CD4-positive, alpha-beta T cell treated with Interleukin-15 for 1 hour (primary cell): ENCODE measurements around the gene FAM111A.

Experiments used
- DNase-seq: peaks from one replicate; pipeline ENCODE4 v3.0.0-alpha.2; 2020

The FAM111A gene

DNA sequence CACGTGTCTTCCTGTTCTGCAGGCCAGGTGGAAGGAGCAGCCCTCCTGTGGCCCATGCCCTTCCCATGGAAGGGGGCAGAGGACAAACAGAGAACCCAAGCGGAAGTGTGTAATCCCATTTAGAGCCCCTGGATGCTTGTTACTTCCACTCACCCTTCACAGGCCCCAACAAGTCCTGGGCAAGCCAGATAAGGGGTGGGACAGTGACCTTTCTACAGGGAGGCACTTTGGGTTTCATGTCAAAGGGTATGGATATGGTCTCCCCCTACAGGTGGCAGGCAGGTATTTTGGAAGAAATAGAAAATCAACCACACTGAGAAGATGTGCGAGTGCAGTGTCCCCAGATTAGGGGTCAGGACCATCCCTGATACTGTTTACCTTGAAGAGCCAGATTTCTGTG lies 58.7 kb downstream of the FAM111A start:
- DNase-seq = no peak
